GM18508 (cell line): ENCODE measurements around the gene LINC01488.

Experiments
- ATAC-seq: cut with Tn5 transposase; IDR thresholded peaks from one replicate; pipeline ENCODE4 v1.9.1; 2021; ENCODE audit warnings: moderate number of reproducible peaks; ENCODE audit not compliant: insufficient read depth, unreplicated experiment

Gene LINC01488

GRCh38 chr11:69520186-69520916, 38.9 kb downstream of the LINC01488 start:
- no peak for ATAC-seq

GRCh38 chr11:69521457-69521856, 40.0 kb downstream of the LINC01488 start:
- ATAC-seq, result no peak

- ATAC-seq, result no peak
Measured at GRCh38 chr11:69523453-69523852, 42.0 kb downstream of the LINC01488 start.

- ATAC-seq, result no peak
Measured at GRCh38 chr11:69524291-69524882, 42.9 kb downstream of the LINC01488 start.

- ATAC-seq, result no peak
Measured at GRCh38 chr11:69524991-69525411, 43.5 kb downstream of the LINC01488 start.

GRCh38 chr11:69525516-69526452, 44.3 kb downstream of the LINC01488 start:
- no peak for ATAC-seq

- ATAC-seq, result no peak
Measured at GRCh38 chr11:69526453-69526810, 45.0 kb downstream of the LINC01488 start.

- ATAC-seq, result no peak
Measured at GRCh38 chr11:69529001-69529400, 47.5 kb downstream of the LINC01488 start.

GRCh38 chr11:69530278-69531070, 49.0 kb downstream of the LINC01488 start:
- no peak for ATAC-seq

GRCh38 chr11:69531071-69531716, 49.7 kb downstream of the LINC01488 start:
- no peak for ATAC-seq

- no peak for ATAC-seq
Measured at GRCh38 chr11:69531717-69532088, 50.2 kb downstream of the LINC01488 start.

GRCh38 chr11:69533296-69534165, 52.1 kb downstream of the LINC01488 start:
- no peak for ATAC-seq

- no peak for ATAC-seq
Measured at GRCh38 chr11:69534166-69534530, 52.7 kb downstream of the LINC01488 start.

GRCh38 chr11:69535908-69536307, 54.4 kb downstream of the LINC01488 start:
- ATAC-seq, result no peak

GRCh38 chr11:69536406-69536805, 54.9 kb downstream of the LINC01488 start:
- no peak for ATAC-seq

- no peak for ATAC-seq
Measured at GRCh38 chr11:69537126-69537525, 55.7 kb downstream of the LINC01488 start.

- ATAC-seq, result no peak
Measured at GRCh38 chr11:69537855-69538640, 56.6 kb downstream of the LINC01488 start.

GRCh38 chr11:69538854-69539253, 57.4 kb downstream of the LINC01488 start:
- no peak for ATAC-seq
